Activated CD8-positive, alpha-beta T cell treated with anti-CD3 and anti-CD28 coated beads for 36 hours (primary cell): Measurements from ENCODE around the gene EIF2S2. TPM values are rescaled to one million over a fixed set of nuclear protein-coding genes. Genes with fewer than 3 reads are reported as not detected.

ENCODE experiments used
- ATAC-seq: fragments of 200-7000 bp; cut with Tn5 transposase; one replicate; pipeline ENCODE4 v1.10.0; 2021; ENCODE audit warnings: mild to moderate bottlenecking, moderate library complexity
- CTCF ChIA-PET: fragments of 350-600 bp; sonication (Branson Sonifier 250); formaldehyde crosslinking; loops from one replicate; lab custom pipeline; 2021; ENCODE audit warnings: antibody characterized with exemption; lab: Charles Lee
- POLR2A ChIA-PET: fragments of 350-600 bp; sonication (Branson Sonifier 250); formaldehyde crosslinking; loops from one replicate; lab custom pipeline; 2021; ENCODE audit warnings: antibody characterized with exemption; lab: Charles Lee
- DNase-seq: peaks from one replicate; pipeline ENCODE4 v3.0.0-alpha.2; 2020
- H3K27ac Mint-ChIP-seq: one replicate; pipeline ENCODE4 v1.8.0; 2021; ENCODE audit warnings: mild to moderate bottlenecking, mixed read lengths
- H3K27me3 Mint-ChIP-seq: one replicate; pipeline ENCODE4 v1.8.0; 2021; ENCODE audit warnings: mixed read lengths
- H3K36me3 Mint-ChIP-seq: one replicate; pipeline ENCODE4 v1.8.0; 2021; ENCODE audit warnings: low read depth, mixed read lengths
- H3K4me1 Mint-ChIP-seq: one replicate; pipeline ENCODE4 v1.8.0; 2021; ENCODE audit warnings: low read depth, mixed read lengths
- H3K4me3 Mint-ChIP-seq: one replicate; pipeline ENCODE4 v1.8.0; 2021; ENCODE audit warnings: mild to moderate bottlenecking, moderate library complexity, mixed read lengths
- H3K9me3 Mint-ChIP-seq: one replicate; pipeline ENCODE4 v1.8.0; 2021; ENCODE audit warnings: mixed read lengths
- intact Hi-C: fragments of 100-400 bp; cut with micrococcal nuclease; formaldehyde crosslinking; loops from one replicate; pipeline ENCODE4 v1.10.0; 2022
- total RNA-seq, 2 experiments: library from RNA; stranded (reverse); gene quantifications; one replicate each; pipeline ENCODE4 v1.2.3, GENCODE V29; 2021
- TF ChIP-seq, protein P1 (sequence below): fragments of 200-600 bp; IDR thresholded peaks from one replicate; pipeline ENCODE4 v1.8.0; 2022; ENCODE audit warnings: antibody characterized with exemption, mild to moderate bottlenecking

EIF2S2 gene
- total RNA-seq, 2 experiments from 2014 or later = 161 to 164 TPM

DNA sequence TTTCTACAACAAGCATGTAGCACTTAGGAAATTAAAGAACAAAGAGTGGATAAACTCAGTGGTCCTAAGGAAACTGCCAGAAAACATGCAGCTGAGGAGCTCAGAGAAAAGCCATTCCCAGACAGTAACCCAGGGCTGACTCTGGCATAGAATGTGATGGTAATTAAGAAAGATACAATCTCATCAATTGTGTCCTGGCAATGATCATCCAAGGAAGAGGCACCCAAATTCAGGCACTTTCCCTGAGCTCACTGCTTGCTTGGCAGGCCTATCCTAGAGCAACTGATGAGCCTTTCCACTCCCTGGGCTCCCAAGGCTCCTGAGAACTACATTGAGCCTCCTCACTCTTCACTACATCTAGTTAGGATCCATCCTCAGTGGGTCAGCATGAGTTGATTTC lies 16.2 kb downstream of the EIF2S2 start:
- Mint-ChIP-seq H3K36me3 (peaks cover 73% of the 10 kb centered on the region), H3K27ac (no peak overlapping the region), H3K4me1 (peaks cover 14% of the 10 kb centered on the region), H3K4me3 (no peak overlapping the region), H3K9me3 (no peaks in the 10 kb centered on the region), H3K27me3 (no peaks in the 10 kb centered on the region)
- ChIA-PET POLR2A (interaction anchor here (1.6 to 3.3 kb wide), 4 partner anchors 10 to 238 kb away, joined by 4 to 14 read pairs (median 7); no protein-coding TSS in a partner anchor), CTCF (interaction anchor here (1.2 to 3.2 kb wide), 2 partner anchors 13 to 34 kb away, joined by 6 to 11 read pairs; no protein-coding TSS in a partner anchor)
- ATAC-seq (no peak), DNase-seq (no peak)
- intact Hi-C loops = no loop called here
- TF ChIP-seq, protein P1, sequence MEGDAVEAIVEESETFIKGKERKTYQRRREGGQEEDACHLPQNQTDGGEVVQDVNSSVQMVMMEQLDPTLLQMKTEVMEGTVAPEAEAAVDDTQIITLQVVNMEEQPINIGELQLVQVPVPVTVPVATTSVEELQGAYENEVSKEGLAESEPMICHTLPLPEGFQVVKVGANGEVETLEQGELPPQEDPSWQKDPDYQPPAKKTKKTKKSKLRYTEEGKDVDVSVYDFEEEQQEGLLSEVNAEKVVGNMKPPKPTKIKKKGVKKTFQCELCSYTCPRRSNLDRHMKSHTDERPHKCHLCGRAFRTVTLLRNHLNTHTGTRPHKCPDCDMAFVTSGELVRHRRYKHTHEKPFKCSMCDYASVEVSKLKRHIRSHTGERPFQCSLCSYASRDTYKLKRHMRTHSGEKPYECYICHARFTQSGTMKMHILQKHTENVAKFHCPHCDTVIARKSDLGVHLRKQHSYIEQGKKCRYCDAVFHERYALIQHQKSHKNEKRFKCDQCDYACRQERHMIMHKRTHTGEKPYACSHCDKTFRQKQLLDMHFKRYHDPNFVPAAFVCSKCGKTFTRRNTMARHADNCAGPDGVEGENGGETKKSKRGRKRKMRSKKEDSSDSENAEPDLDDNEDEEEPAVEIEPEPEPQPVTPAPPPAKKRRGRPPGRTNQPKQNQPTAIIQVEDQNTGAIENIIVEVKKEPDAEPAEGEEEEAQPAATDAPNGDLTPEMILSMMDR = no peak

DNA sequence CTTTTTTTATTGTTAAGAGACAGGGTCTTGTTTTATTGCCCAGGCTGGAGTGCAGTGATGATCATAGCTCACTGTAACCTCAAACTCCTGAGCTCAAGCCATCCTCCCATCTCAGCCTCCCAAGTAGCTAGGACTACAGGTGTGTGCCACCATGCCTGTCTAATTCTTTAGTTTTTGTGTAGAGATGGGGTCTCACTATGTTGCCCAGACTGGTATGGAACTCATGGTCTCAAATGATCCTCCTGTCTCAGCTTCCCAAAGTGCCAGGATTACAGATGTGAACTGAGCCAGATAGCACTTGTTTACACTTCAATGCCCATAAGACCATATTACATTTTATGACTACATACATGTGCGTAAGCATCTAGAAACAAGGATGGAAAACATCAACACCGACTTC lies 18.1 kb downstream of the EIF2S2 start:
- peaks cover 77% of the 10 kb centered on the region for H3K36me3 Mint-ChIP-seq
- ATAC-seq = no peak
- H3K9me3 Mint-ChIP-seq = no peaks in the 10 kb centered on the region
- DNase-seq = no peak
- ChIA-PET CTCF (interaction anchor here (1.0 to 1.4 kb wide), 2 partner anchors 26 to 164 kb away, joined by 3 read pairs; no protein-coding TSS in a partner anchor), POLR2A (interaction anchor here (1.1 to 5.4 kb wide), 2 partner anchors 10 to 17 kb away, joined by 3 to 22 read pairs; no protein-coding TSS in a partner anchor)
- H3K27ac Mint-ChIP-seq = no peak overlapping the region
- H3K4me1 Mint-ChIP-seq = peaks cover 15% of the 10 kb centered on the region
- TF ChIP-seq, protein P1 = no peak
- H3K4me3 Mint-ChIP-seq = no peak overlapping the region
- H3K27me3 Mint-ChIP-seq = no peaks in the 10 kb centered on the region
- intact Hi-C loops = no loop called here

DNA sequence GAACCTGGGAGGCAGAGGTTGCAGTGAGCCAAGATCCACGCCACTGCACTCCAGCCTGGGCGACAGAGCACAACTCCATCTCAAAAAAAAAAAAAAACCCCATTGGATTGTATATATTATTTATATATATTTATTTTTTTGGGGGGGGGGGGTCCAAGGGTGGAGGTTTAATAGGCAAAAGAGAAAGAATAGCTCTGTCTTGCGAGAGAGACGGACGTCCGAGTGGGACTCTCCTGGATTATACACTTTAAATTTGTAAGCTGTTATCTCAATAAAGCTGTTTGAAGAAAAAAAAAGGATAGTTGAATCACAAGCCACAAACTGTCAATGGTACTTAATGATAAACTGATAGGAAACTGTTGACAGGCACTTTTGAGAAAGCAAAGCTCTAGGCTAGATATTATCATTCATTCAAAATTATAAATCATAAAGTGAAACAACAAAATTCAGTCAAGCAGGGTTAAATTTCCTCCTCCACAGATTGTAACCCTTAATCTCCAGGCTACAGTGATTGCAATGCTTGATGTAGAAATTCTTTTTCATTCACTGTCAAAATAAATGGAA lies 20.3 kb downstream of the EIF2S2 start:
- ATAC-seq = no peak
- Mint-ChIP-seq H3K36me3 (peaks cover 80% of the 10 kb centered on the region), H3K27me3 (no peaks in the 10 kb centered on the region), H3K4me1 (peaks cover 25% of the 10 kb centered on the region), H3K4me3 (no peak overlapping the region), H3K27ac (peak overlapping the region; percentile 25), H3K9me3 (no peaks in the 10 kb centered on the region)
- no peak for DNase-seq
- ChIA-PET CTCF (interaction anchor here (0.7 to 0.9 kb wide), 2 partner anchors 22 to 50 kb away, joined by 3 to 6 read pairs; no protein-coding TSS in a partner anchor), POLR2A (interaction anchor here (0.6 to 5.4 kb wide), 5 partner anchors 9 to 39 kb away, joined by 3 to 22 read pairs (median 4); partner anchors contain the start of gene EIF2S2)
- TF ChIP-seq, protein P1 = no peak
- intact Hi-C loops = no loop called here

DNA sequence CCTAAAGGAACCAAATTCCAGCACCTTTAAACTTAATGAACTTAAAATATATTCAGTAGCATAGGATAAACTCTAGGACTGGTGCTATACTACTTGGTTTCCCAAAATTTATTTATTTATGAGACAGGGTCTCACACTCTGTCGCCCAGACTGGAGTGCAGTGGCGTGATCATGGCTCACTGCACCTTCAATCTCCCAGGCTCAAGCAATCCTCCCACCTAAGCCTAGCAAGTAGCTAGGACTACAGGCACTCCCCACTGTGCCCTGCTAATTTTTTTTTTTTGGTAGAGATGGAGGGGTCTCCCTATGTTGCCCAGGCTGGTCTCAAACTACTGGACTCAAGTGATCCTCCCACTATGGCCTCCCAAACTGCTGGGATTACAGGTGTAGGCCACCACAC lies 21.4 kb downstream of the EIF2S2 start:
- H3K4me3 Mint-ChIP-seq = no peak overlapping the region
- H3K27me3 Mint-ChIP-seq = no peaks in the 10 kb centered on the region
- H3K4me1 Mint-ChIP-seq = peaks cover 21% of the 10 kb centered on the region
- TF ChIP-seq, protein P1 = no peak
- no peak overlapping the region for H3K27ac Mint-ChIP-seq
- POLR2A ChIA-PET = interaction anchor here (5.4 kb wide), 1 partner anchor 14 kb away, joined by 22 read pairs; no protein-coding TSS in a partner anchor
- H3K9me3 Mint-ChIP-seq = no peaks in the 10 kb centered on the region
- intact Hi-C loops = no loop called here
- peaks cover 71% of the 10 kb centered on the region for H3K36me3 Mint-ChIP-seq
- ATAC-seq (no peak), DNase-seq (no peak)
- CTCF ChIA-PET = interaction anchor here (0.9 to 1.0 kb wide), 2 partner anchors 10 to 156 kb away, joined by 3 to 5 read pairs; no protein-coding TSS in a partner anchor
